Esophagus muscularis mucosa (tissue), 4 donors: ENCODE data around the gene KIAA1755. TPM values are rescaled to one million over a fixed set of nuclear protein-coding genes. Genes with fewer than 3 reads are reported as not detected.

Experiments used
- DNase-seq: peaks from one replicate; pipeline ENCODE4 v3.0.0-alpha.2; 2017; ENCODE audit errors: extremely low spot score
- H3K27ac ChIP-seq, 4 donors: fragments of 200-600 bp; sonication (generic); replicated peaks in 1 of 4; 1 replicate in 3 of 4; 2 replicates in 1 of 4; pipeline ENCODE4 v1.5.1; 2016 to 2019; ENCODE audit warnings: mild to moderate bottlenecking in 1 of 4
- H3K27me3 ChIP-seq, 4 donors: fragments of 200-600 bp; sonication (generic); one replicate each; pipeline versions ENCODE4 v1.5.1 to v1.6.0; 2016 to 2019
- H3K36me3 ChIP-seq, 4 donors: fragments of 200-600 bp; sonication (generic); one replicate each; pipeline ENCODE4 v1.5.1; 2016 to 2019
- H3K4me1 ChIP-seq, 4 donors: fragments of 200-600 bp; sonication (generic); one replicate each; pipeline ENCODE4 v1.5.1; 2016 to 2019
- H3K4me3 ChIP-seq, 4 donors: fragments of 200-600 bp; sonication (generic); 1 replicate in 2 of 4; 2 replicates in 2 of 4; pipeline ENCODE4 v1.5.1; 2016 to 2019; ENCODE audit warnings: mild to moderate bottlenecking in 4 of 4, moderate library complexity in 1 of 4
- H3K9me3 ChIP-seq, 4 donors: fragments of 200-600 bp; sonication (generic); 1 replicate in 3 of 4; 2 replicates in 1 of 4; pipeline ENCODE4 v1.5.1; 2016 to 2019
- EP300 ChIP-seq: sonication (generic); formaldehyde crosslinking; IDR thresholded peaks from one replicate; pipeline ENCODE4 v1.6.1; 2017; ENCODE audit warnings: antibody characterized with exemption
- POLR2A ChIP-seq: fragments of 450-650 bp; IDR thresholded peaks from one replicate; pipeline ENCODE4 v1.6.1; 2017; ENCODE audit warnings: antibody characterized with exemption, moderate library complexity, mild to moderate bottlenecking, low read depth
- POLR2AphosphoS5 ChIP-seq, 2 donors: sonication (generic); formaldehyde crosslinking; IDR thresholded peaks; one replicate each; pipeline ENCODE4 v1.6.1; 2017; ENCODE audit warnings: antibody characterized with exemption in 2 of 2
- WGBS: methylation state at CpG from one replicate; pipeline ENCODE4 v1.1.5; 2018; 5-methylcytosine and 5-hydroxymethylcytosine counted together
- intact Hi-C: fragments of 100-400 bp; cut with DNase I; formaldehyde crosslinking; loops from one replicate; pipeline ENCODE4 v1.15.1; 2023
- total RNA-seq, 4 donors: library from RNA; depleted of rRNA; stranded (reverse); fragments of >200 nt; gene quantifications; one replicate each; pipeline versions ENCODE4 v1.1.0 to v1.2.1, GENCODE V29; 2016
- TF ChIP-seq, protein P1 (sequence below), 3 experiments: fragments of 200-600 bp in 2 of 3; fragments of 450-650 bp in 1 of 3; sonication (generic) in 2 of 3; IDR thresholded peaks; one replicate each; pipeline ENCODE4 v1.5.1; 2017 to 2019; ENCODE audit warnings: antibody characterized with exemption in 3 of 3, mild to moderate bottlenecking in 2 of 3, moderate library complexity in 1 of 3

The KIAA1755 gene
- total RNA-seq, 4 donors from 2014 or later = 7.3 to 13.3 (median 8.5) TPM

DNA sequence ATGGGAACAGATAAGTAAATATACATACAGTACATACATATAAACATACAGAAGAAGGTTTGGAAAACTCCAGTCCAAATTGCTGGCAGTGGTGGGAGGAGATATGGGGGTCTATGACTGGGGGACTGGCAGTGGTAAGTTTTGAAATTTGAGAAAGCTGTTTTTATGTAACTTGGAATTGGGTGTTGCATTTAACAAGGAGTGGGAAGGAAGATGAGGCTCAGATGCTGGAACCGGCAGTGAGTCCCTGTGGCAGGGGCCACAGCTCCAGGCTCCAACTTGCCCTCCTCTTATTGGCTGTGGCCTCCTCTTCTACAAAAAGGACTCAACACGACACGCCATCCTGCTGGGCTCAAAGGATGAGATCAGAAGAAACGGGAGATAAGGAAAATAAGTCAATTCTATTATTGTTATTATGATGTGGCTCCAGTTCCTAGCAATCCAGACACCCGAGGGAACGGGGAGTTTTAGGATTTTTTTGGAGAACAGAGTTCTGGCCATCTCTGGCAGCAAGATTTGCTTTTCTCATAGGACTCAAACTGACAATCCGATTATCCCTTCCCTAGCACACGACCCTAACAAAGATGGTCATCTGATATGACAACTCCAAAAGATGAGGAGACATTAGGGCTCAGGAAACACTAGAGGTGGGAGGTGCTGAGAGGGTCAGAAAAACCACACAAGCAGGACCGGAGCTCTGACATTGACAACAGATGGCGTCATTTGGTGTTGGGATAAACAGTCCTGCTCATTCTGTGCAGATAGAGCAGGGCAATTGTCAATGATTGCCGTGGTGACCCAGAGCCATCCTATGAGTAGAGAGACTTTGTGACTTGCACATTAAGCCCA, 89.5 kb downstream of the KIAA1755 start:
- H3K9me3 ChIP-seq = no peaks in the 10 kb centered on the region
- WGBS = 69% methylated on average over 11 of the region's 11 CpGs
- intact Hi-C loops = no loop called here
- no peak overlapping the region for H3K4me3 ChIP-seq
- TF ChIP-seq EP300 = no peak
- TF ChIP-seq, protein P1, sequence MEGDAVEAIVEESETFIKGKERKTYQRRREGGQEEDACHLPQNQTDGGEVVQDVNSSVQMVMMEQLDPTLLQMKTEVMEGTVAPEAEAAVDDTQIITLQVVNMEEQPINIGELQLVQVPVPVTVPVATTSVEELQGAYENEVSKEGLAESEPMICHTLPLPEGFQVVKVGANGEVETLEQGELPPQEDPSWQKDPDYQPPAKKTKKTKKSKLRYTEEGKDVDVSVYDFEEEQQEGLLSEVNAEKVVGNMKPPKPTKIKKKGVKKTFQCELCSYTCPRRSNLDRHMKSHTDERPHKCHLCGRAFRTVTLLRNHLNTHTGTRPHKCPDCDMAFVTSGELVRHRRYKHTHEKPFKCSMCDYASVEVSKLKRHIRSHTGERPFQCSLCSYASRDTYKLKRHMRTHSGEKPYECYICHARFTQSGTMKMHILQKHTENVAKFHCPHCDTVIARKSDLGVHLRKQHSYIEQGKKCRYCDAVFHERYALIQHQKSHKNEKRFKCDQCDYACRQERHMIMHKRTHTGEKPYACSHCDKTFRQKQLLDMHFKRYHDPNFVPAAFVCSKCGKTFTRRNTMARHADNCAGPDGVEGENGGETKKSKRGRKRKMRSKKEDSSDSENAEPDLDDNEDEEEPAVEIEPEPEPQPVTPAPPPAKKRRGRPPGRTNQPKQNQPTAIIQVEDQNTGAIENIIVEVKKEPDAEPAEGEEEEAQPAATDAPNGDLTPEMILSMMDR (IDR thresholded peaks at IDR 0.05) = no peak
- no peak for TF ChIP-seq POLR2AphosphoS5 (IDR thresholded peaks at IDR 0.05)
- TF ChIP-seq POLR2A = no peak
- no peaks in the 10 kb centered on the region for H3K36me3 ChIP-seq
- no peak for DNase-seq
- peaks cover 27 to 42% (median 38%) of the 10 kb centered on the region in 4 donors for H3K4me1 ChIP-seq
- no peaks in the 10 kb centered on the region for H3K27me3 ChIP-seq
- peak overlapping the region in 3 of 4 donors; percentile 7 to 40 (median 18) for H3K27ac ChIP-seq

DNA sequence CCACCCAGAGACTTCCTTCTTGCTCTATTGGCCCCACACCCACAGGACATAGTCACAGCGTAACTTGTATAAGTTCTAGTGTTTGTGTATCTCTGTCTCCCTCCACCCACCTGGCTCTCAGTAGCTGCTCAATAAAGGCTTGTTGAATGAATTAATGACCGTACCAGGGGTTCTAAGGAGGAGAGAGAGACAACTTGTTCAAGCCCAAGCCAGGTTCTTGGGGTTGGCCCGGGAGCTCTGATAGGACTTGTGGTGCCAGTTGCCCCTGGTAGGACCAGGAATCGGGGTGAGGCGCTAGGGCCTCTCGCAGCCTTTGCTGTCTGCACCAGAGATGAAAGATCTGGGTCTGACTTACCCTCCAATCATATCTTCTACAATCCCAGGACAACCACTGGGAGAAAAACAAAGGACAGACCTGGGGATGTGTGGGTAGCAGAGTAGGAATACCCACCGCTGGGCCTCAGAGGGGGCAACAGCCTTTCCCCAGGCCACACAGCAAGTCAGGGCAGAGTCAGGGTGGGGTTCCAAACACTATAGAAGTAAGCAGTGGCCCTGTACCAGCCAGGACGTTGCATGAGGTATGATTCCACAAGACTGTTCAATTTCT, 90.2 kb downstream of the KIAA1755 start:
- peaks cover 27 to 49% (median 45%) of the 10 kb centered on the region in 4 donors for H3K4me1 ChIP-seq
- WGBS = 75% methylated on average over 8 of the region's 8 CpGs
- intact Hi-C loops = no loop called here

DNA sequence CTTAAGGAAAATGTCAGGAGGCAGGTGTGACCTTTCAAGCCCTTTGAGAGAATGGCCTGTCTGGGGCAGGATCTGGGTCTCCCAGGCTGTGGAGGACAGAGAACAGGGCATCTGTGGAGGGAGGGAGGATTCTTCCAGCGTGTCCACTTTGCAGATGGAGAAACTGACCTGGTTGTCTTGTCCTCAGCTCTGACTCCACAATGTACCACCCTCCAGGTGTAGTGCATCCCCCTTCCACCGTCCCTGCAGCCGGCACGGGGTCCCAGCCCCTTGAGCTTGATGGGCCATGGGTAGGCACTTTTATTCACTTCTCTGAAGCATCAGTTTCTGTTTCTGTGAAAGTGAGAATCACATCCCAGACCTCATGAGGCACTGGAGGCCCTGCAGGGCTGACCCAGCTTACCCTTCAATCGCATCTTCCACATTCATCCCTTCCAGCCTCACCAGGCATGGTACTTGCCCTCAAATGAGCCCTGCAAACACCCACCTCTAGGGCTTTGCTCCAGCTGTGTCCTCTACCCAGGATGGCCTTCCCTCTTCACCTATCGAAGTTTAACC, 90.8 kb downstream of the KIAA1755 start:
- Histone ChIP-seq H3K4me3 (no peak overlapping the region), H3K27ac (peak overlapping the region in 2 of 4 donors; percentile 20 to 42), H3K36me3 (no peaks in the 10 kb centered on the region), H3K4me1 (peaks cover 27 to 56% (median 51%) of the 10 kb centered on the region in 4 donors), H3K9me3 (no peaks in the 10 kb centered on the region), H3K27me3 (no peaks in the 10 kb centered on the region)
- TF ChIP-seq POLR2A (no peak), POLR2AphosphoS5 (IDR thresholded peaks at IDR 0.05) (no peak), EP300 (no peak)
- TF ChIP-seq, protein P1 (IDR thresholded peaks at IDR 0.05) = no peak
- intact Hi-C loops = loop anchor here (5.0 kb wide), 2 partner anchors 53 to 112 kb away; no protein-coding TSS in a partner anchor
- 91% methylated on average over 6 of the region's 6 CpGs for WGBS
- no peak for DNase-seq

More for the DNA sequence above, 90.2 kb downstream of the KIAA1755 start:
- Histone ChIP-seq H3K27ac (peak overlapping the region in 2 of 4 donors; percentile 7 to 17), H3K9me3 (no peaks in the 10 kb centered on the region), H3K4me3 (no peak overlapping the region), H3K27me3 (no peaks in the 10 kb centered on the region), H3K36me3 (no peaks in the 10 kb centered on the region)
- no peak for DNase-seq
- TF ChIP-seq POLR2AphosphoS5 (IDR thresholded peaks at IDR 0.05) = no peak
- no peak for TF ChIP-seq EP300
- TF ChIP-seq, protein P1 (IDR thresholded peaks at IDR 0.05) = no peak
- no peak for TF ChIP-seq POLR2A

DNA sequence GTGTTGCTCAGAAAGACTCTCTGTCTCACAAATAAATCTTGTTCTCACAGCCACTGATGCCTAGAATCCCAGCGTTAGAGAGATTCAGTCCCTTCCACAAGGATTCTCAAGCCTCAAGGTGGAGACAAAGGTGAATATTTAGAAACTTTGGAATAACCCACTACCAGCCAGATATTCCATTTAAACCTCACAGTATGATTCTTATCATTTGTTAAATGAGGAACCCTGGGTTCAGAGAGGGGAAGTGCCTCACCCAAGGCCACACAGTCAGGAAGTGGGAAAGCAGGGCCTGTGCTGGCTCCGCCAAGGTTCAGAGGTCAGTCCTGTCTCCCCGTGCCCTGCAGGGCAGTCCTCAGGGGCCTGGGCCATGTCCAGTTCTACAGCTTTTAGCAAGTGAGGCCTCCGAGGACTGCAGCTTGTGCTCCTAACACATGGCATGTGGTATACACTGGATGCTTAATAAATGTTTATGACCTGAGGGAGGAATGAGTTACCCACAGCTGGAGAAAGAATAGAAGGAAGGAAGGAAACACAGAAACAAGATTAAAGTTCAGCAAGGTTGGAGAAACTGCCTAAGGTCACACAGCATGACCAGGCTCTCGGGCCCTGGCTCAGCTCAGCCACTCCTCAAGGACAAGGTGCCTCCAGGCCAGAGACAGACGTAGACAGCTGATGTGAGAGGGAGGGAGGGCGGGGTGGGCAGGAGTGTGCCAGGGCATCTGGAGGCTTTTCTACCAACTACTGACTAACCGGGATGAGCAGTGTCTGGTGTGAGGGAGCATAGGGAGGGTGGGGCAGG, 91.5 kb downstream of the KIAA1755 start:
- Histone ChIP-seq H3K4me1 (peaks cover 28 to 63% (median 58%) of the 10 kb centered on the region in 4 donors), H3K27ac (peak overlapping the region; percentile 20 to 42 (median 30)), H3K27me3 (no peaks in the 10 kb centered on the region), H3K9me3 (no peaks in the 10 kb centered on the region), H3K4me3 (no peak overlapping the region), H3K36me3 (no peaks in the 10 kb centered on the region)
- WGBS = 70% methylated on average over 6 of the region's 8 CpGs
- no peak for TF ChIP-seq POLR2AphosphoS5 (IDR thresholded peaks at IDR 0.05)
- no peak for DNase-seq
- intact Hi-C loops = loop anchor here (5.0 kb wide), 2 partner anchors 53 to 112 kb away; no protein-coding TSS in a partner anchor
